WTC11 (cell line): Measurements from ENCODE around the gene S100B.

Experiments
- AFF4 ChIP-seq: sonication (generic); formaldehyde crosslinking; IDR thresholded peaks from 2 replicates; pipeline ENCODE4 v1.8.1; 2023; ENCODE audit warnings: mild to moderate bottlenecking, missing genetic modification reagents, borderline replicate concordance
- CTCF ChIP-seq: fragments of 200-600 bp; IDR thresholded peaks from 2 replicates; pipeline ENCODE4 v1.8.0; 2022; ENCODE audit warnings: antibody characterized with exemption
- ESRRA ChIP-seq: sonication (generic); formaldehyde crosslinking; IDR thresholded peaks from 2 replicates; pipeline ENCODE4 v1.8.1; 2022; ENCODE audit warnings: mild to moderate bottlenecking, missing genetic modification reagents, borderline replicate concordance
- FOXJ3 ChIP-seq: sonication (generic); formaldehyde crosslinking; IDR thresholded peaks from 2 replicates; pipeline ENCODE4 v1.9.0; 2021; ENCODE audit warnings: missing genetic modification reagents, mild to moderate bottlenecking, borderline replicate concordance
- FOXK1 ChIP-seq: sonication (generic); formaldehyde crosslinking; IDR thresholded peaks from 2 replicates; pipeline ENCODE4 v1.8.0; 2022; ENCODE audit warnings: mild to moderate bottlenecking, moderate library complexity, missing genetic modification reagents
- IRF2 ChIP-seq: sonication (generic); formaldehyde crosslinking; IDR thresholded peaks from 2 replicates; pipeline ENCODE4 v1.8.0; 2022; ENCODE audit warnings: low read depth, missing genetic modification reagents, borderline replicate concordance
- NFYB ChIP-seq: sonication (generic); formaldehyde crosslinking; conservative IDR thresholded peaks from 2 replicates; pipeline ENCODE4 v1.8.0; 2022; ENCODE audit warnings: low read depth, missing genetic modification reagents
- OVOL2 ChIP-seq: fragments of 250-450 bp; sonication (Bioruptor Pico); IDR thresholded peaks from 2 replicates; pipeline ENCODE4 v1.9.0; 2021; ENCODE audit warnings: mild to moderate bottlenecking, borderline replicate concordance
- TP53 ChIP-seq: sonication (generic); formaldehyde crosslinking; IDR thresholded peaks from 2 replicates; pipeline ENCODE4 v1.8.1; 2023; ENCODE audit warnings: mild to moderate bottlenecking, missing genetic modification reagents
- ZNF121 ChIP-seq: sonication (generic); formaldehyde crosslinking; IDR thresholded peaks from 2 replicates; pipeline ENCODE4 v1.8.0; 2023; ENCODE audit warnings: missing genetic modification reagents
- ZNF423 ChIP-seq: fragments of 250-450 bp; sonication (Bioruptor Pico); IDR thresholded peaks from 2 replicates; pipeline ENCODE4 v2.1.2; 2022; ENCODE audit warnings: mild to moderate bottlenecking, moderate library complexity
- TF ChIP-seq, protein P1 (sequence below): sonication (generic); formaldehyde crosslinking; IDR thresholded peaks from 2 replicates; pipeline ENCODE4 v1.8.0; 2022; ENCODE audit warnings: missing genetic modification reagents
- TF ChIP-seq, protein P2 (sequence below): fragments of 250-450 bp; sonication (Bioruptor Pico); IDR thresholded peaks from 2 replicates; pipeline ENCODE4 v2.1.2; 2022; ENCODE audit warnings: mild to moderate bottlenecking, moderate library complexity

DNA sequence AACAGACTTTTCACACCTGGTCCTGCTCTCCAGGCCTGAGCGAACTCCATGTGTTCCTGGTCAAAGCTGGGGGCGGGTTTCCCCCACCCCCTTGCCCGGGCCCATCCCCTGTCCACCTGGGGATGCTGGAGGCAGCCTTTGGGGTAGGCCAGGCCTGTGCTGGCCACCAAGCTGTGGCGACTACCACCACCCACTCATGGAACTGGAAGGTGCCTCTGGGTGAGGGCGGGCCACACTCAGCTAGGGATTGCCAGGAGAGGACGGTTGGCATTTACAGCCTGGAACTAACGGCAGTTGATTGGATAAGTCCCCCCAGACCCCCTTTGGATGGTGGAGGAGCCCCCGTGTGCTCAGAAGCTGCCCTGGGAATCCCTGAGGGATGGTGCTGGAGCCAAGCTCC lies 7.9 kb downstream of the S100B start:
- TF ChIP-seq CTCF, result no peak
- TF ChIP-seq AFF4 (CRISPR knock-in tag), result no peak
- TF ChIP-seq NFYB (CRISPR knock-in tag), result no peak
- TF ChIP-seq, protein P1, sequence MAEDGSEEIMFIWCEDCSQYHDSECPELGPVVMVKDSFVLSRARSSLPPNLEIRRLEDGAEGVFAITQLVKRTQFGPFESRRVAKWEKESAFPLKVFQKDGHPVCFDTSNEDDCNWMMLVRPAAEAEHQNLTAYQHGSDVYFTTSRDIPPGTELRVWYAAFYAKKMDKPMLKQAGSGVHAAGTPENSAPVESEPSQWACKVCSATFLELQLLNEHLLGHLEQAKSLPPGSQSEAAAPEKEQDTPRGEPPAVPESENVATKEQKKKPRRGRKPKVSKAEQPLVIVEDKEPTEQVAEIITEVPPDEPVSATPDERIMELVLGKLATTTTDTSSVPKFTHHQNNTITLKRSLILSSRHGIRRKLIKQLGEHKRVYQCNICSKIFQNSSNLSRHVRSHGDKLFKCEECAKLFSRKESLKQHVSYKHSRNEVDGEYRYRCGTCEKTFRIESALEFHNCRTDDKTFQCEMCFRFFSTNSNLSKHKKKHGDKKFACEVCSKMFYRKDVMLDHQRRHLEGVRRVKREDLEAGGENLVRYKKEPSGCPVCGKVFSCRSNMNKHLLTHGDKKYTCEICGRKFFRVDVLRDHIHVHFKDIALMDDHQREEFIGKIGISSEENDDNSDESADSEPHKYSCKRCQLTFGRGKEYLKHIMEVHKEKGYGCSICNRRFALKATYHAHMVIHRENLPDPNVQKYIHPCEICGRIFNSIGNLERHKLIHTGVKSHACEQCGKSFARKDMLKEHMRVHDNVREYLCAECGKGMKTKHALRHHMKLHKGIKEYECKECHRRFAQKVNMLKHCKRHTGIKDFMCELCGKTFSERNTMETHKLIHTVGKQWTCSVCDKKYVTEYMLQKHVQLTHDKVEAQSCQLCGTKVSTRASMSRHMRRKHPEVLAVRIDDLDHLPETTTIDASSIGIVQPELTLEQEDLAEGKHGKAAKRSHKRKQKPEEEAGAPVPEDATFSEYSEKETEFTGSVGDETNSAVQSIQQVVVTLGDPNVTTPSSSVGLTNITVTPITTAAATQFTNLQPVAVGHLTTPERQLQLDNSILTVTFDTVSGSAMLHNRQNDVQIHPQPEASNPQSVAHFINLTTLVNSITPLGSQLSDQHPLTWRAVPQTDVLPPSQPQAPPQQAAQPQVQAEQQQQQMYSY (CRISPR knock-in tag), result no peak
- TF ChIP-seq OVOL2 (CRISPR knock-in tag), result no peak
- TF ChIP-seq FOXJ3 (CRISPR knock-in tag), result no peak
- TF ChIP-seq TP53 (CRISPR knock-in tag), result no peak
- TF ChIP-seq, protein P2, sequence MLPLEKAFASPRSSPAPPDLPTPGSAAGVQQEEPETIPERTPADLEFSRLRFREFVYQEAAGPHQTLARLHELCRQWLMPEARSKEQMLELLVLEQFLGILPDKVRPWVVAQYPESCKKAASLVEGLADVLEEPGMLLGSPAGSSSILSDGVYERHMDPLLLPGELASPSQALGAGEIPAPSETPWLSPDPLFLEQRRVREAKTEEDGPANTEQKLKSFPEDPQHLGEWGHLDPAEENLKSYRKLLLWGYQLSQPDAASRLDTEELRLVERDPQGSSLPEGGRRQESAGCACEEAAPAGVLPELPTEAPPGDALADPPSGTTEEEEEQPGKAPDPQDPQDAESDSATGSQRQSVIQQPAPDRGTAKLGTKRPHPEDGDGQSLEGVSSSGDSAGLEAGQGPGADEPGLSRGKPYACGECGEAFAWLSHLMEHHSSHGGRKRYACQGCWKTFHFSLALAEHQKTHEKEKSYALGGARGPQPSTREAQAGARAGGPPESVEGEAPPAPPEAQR, result no peak
- TF ChIP-seq ZNF121 (CRISPR knock-in tag), result no peak
- no peak for TF ChIP-seq FOXK1
- no peak for TF ChIP-seq ESRRA (CRISPR knock-in tag)
- TF ChIP-seq ZNF423, result no peak
- TF ChIP-seq IRF2 (CRISPR knock-in tag), result no peak
